ENCODE results near the gene YIPF2.

DNA sequence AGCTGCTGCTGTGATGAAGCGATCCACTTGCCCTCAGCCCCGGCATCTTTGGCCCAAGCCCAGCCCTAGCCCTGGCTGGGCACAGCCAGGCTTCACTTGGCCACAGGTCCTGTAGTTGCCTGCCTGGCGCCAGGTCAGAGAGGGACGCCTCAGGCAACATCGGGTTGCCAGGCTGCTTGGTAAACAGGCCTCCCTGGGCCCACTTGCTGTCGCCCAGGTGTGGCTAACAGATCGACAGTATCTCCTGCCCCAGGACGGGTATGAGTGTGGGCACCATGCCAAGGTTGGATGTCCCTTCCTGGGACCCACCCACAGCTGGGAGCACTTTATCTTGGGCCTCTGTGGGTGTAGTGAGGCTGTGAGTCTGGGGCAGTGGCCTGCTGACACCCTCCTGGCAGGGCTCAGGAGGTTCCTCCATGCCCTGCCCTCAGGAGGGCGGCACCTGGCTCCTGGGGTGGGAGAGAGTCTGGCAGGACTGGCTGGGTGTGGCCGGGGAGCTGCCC lies 29.2 kb downstream of the YIPF2 start:
- TF ChIP-seq, protein P1, sequence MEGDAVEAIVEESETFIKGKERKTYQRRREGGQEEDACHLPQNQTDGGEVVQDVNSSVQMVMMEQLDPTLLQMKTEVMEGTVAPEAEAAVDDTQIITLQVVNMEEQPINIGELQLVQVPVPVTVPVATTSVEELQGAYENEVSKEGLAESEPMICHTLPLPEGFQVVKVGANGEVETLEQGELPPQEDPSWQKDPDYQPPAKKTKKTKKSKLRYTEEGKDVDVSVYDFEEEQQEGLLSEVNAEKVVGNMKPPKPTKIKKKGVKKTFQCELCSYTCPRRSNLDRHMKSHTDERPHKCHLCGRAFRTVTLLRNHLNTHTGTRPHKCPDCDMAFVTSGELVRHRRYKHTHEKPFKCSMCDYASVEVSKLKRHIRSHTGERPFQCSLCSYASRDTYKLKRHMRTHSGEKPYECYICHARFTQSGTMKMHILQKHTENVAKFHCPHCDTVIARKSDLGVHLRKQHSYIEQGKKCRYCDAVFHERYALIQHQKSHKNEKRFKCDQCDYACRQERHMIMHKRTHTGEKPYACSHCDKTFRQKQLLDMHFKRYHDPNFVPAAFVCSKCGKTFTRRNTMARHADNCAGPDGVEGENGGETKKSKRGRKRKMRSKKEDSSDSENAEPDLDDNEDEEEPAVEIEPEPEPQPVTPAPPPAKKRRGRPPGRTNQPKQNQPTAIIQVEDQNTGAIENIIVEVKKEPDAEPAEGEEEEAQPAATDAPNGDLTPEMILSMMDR (IDR thresholded peaks at IDR 0.05) = 0 out of 2 replicates have a peak, but pooled peaks have one; percentile 11
- no peak for TF ChIP-seq ZFX (IDR thresholded peaks at IDR 0.05; ENCODE audit: borderline replicate concordance)

Measured in 22Rv1 (cell line).